HG02623 (cell line): ENCODE data around the gene MKRN3.
"Not testable (repeated sequence)": the region's sequence is repeated elsewhere in the genome, so short reads cannot be mapped to it uniquely, and the experiment has no call there.

Experiments
- ATAC-seq: cut with Tn5 transposase; IDR thresholded peaks from one replicate; pipeline ENCODE4 v1.9.1; 2021; ENCODE audit warnings: moderate library complexity; ENCODE audit not compliant: unreplicated experiment

MKRN3 gene

GRCh38 chr15:23588268-23588667, 22.8 kb downstream of the MKRN3 start:
- no peak for ATAC-seq

DNA sequence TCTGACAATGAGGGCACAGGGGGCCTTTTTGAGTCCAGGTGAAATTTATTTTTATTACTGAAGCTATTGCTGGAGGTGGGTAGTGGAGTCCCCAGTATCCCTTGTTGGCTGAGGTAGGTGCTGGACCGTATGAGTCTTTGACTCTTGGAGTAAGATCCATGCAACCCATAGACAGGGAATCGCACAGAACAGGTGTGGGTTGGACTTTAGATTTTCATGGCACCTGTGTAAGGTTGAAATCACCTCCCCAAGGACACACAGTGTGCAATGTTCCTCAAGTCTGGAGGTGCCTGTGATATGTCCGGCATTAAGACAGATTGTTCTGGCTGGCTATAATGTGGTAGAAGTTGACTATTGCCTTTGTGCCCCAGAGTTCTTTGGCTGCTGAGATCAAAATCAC, 23.5 kb downstream of the MKRN3 start:
- no peak for ATAC-seq

GRCh38 chr15:23594252-23594770, 28.8 kb downstream of the MKRN3 start:
- ATAC-seq, result no peak

DNA sequence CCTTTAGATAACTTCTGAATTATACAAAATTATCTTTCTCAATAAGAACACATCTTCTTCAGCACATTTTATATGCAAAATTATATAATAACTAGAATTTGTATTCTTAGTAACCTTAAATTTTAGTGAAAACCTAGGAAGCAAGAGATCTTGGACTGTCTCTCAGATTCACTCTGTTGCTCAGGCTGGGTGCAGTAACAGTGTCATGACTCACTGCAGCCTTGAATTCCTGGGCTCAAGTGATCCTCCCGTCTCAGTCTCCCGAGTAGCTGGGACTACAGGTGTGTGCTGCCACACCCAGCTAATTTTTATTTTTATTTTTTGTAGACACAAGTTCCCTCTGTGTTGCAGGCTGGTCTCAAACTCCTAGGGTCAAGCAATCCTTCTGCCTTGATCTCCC, 29.9 kb downstream of the MKRN3 start:
- ATAC-seq, result no peak

- no peak for ATAC-seq
Measured at GRCh38 chr15:23596736-23597135, 31.3 kb downstream of the MKRN3 start.

DNA sequence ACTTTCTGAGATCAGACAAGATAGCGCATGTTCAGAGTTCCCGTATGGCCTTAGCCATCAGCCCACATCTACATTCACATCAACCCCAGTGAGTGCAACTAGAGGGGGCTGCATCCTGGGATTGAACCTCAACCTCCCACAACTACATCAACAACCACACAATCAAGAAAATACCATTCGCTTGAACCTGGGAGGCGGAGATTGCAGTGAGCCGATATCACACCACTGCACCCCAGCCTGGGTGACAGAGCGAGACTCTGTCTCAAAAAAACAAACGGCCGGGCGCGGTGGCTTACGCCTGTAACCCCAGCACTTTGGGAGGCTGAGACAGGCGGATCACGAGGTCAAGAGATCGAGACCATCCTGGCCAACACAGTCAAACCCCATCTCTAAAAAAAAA, 31.8 kb downstream of the MKRN3 start:
- not testable (repeated sequence) for ATAC-seq

- no peak for ATAC-seq
Measured at GRCh38 chr15:23599053-23599452, 33.6 kb downstream of the MKRN3 start.

DNA sequence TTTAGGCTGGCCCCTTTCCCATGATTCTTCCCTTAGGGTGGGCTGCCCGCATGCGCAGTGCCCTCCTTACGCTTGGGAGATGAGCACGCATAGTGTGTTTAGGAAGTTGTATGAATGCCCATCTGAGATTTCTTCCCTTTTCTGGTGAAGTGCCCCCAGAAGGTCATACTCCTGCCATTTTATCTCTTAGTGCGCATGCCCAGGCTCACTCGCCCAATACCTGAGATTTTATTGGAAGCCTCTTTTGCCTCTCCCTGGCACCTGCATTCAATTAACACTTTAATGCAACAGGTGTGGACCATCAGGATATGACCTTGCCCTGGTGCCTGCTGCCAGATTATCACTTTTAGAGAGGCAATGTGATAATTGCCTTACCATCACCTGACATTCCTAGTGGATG, 36.6 kb downstream of the MKRN3 start:
- no peak for ATAC-seq

DNA sequence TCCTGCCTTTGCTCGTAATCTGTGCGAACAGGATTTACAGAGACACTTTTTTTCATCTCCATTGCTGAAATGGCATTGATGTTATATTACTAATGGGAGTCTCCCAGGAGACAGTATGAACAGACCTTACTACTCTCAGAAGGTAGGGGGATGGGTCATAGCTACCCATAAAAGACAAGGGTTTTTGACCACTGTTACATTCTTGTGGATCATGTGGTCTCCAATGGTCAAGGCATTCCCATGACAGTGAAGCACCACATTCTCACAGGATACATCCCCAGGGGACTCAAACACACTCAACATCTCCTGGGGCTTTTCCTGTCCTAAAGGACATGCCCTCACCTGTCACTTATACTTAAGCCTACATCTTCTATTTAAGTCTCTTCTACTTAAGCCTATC, 40.8 kb downstream of the MKRN3 start:
- ATAC-seq, result no peak

GRCh38 chr15:23616536-23616935, 51.1 kb downstream of the MKRN3 start:
- ATAC-seq, result no peak
